HG03439 (cell line): ENCODE measurements around the gene MESP2.
A peak's percentile ranks its signal among the peaks of the same experiment; 100 is the strongest.

ENCODE experiments used
- ATAC-seq: cut with Tn5 transposase; IDR thresholded peaks from one replicate; pipeline ENCODE4 v1.9.1; 2021; ENCODE audit warnings: mild to moderate bottlenecking, moderate library complexity; ENCODE audit not compliant: unreplicated experiment

MESP2 gene

DNA sequence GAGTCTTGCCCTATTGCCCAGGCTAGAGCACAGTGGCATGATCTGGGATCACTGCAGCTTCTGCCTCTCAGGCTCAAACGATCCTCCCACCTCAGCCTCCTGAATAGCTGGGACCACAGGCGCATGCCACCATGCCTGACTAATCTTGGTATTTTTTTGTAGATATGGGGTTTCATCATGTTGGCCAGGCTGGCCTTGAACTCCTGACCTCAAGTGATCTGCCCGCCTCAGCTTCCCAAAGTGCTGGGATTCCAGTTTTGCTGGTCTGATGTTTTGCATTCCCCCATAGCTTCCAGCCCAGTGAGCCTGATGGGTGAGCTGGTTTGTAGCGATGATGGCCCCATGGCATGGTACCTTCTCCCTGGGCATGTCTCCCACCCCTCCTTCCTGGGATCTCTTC is 20.4 kb upstream of the MESP2 start:
- ATAC-seq, result no peak

DNA sequence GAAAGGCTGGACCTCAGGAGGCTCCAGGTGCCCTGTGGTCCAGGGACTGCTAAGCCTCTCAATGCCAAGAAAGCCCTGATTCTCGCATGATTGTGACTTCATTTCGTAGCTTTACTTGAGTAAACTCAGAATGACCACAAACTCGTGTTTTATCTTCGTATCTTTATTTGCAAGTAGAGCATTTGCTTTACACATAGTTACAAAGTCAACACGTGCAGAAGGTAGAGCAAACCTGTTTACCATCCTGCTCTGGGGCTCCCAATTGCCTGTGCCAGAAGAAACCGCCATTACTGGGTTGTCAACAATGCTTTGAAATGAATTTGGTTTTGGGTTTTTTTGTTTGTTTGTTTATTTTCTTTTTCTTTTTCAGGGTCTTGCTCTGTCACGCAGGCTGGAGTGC is 19.2 kb upstream of the MESP2 start:
- ATAC-seq, result no peak

DNA sequence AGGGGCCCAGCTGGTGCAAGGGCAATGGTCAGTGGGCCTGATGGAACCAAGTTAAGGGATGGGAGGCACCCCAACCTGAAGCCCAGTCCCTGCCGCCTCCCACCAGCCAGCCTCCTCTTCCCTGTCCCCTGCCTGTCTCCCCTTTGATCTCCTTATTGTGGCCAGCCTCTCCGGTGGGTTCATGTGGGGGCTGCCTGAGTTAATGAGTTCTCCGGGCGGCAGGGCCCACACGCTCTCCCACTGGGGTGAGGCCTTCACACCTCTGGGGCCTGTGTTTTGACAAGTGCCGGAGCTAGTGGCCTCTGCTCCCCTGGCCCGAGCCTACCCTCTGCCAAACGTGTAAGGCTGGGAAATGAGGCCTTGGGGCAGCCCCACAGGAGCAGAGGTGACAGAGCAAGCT is 17.8 kb upstream of the MESP2 start:
- no peak for ATAC-seq

DNA sequence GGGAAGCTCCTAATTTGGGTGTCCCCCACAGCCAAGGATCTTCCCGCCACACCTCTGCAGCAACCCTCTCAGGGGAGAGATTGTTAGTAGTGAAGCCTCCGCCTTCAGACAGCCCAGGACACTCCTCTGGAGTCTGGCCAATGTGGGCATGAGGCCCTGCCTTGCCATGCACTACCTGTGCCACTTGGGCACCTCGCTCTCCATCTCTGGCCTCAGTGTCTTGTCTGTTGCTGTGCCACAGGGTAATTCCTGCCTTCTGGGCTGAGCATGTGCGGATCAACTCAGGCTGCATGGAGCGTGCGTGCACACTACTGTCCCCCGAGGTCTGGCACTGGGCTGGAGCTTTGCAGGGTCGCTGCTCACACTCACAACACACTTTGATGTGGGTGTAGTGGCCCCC is 17.2 kb upstream of the MESP2 start:
- no peak for ATAC-seq

GRCh38 chr15:89759835-89760234 is 16.3 kb upstream of the MESP2 start:
- ATAC-seq, result no peak

DNA sequence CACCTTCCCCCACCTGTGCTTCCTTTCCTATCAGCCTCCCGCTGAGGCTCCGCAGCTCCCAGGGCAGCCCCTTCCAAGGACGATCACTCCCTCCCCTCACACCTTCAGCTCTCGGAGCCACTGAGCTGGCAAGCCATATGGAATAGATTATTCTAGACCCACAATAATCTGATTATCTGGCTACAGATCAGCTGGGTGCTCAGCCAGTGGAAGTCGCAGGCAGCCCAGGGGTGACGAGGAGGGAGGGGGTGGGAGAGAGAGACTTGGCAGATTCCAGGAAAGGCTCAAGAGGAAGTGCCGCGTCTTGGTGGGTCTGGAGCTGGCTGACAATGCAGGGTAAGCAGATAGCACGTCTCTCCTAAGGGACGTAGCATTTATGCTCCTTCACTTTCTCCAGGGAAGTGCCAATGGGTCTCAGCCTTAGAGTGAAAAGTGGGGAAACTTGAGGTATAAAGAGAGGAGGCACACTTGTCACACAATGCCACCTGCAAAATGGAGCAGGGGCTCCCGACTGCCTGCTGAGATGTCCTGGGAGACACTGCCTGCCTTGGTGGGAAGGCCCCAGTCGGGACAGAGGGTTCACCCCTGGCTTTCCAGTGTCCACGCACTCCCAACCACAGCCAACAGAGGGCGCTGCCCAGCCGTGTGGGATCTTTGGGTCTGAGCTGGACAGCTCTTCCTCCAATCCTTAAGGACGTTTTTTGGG is 15.7 kb upstream of the MESP2 start:
- ATAC-seq, result peak; percentile 50

GRCh38 chr15:89761009-89761831 is 14.9 kb upstream of the MESP2 start:
- peak; percentile 64 for ATAC-seq

- ATAC-seq, result no peak
Measured at GRCh38 chr15:89761929-89762328, 14.2 kb upstream of the MESP2 start.

GRCh38 chr15:89765694-89766093 is 10.4 kb upstream of the MESP2 start:
- ATAC-seq, result no peak

GRCh38 chr15:89766357-89767311 is 9.5 kb upstream of the MESP2 start:
- ATAC-seq, result no peak

DNA sequence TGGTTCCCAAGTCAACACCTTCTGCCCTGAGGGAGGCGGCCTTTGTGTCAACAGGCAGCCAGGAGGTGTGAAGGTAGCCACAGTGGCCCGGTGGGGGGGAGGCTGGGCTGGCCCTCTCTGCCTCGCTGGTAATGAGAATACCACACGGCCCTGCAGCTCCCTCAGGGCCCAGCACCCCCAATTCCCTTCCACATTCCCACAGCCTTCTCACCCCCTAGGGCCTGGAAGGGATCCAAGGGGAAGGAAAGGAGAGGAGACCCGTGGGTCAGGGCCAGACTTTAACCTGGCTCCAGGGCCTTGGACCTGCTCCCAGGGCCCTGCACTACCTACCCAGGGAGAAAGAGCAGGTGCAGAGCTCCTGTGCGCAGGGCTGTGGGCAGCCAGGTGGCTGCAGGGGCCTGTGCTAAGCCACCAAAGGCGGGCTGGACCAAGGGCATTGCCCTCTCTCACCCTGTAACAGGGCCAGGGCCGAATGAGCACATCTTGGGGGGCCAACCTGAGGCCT is 8.7 kb upstream of the MESP2 start:
- ATAC-seq, result no peak

DNA sequence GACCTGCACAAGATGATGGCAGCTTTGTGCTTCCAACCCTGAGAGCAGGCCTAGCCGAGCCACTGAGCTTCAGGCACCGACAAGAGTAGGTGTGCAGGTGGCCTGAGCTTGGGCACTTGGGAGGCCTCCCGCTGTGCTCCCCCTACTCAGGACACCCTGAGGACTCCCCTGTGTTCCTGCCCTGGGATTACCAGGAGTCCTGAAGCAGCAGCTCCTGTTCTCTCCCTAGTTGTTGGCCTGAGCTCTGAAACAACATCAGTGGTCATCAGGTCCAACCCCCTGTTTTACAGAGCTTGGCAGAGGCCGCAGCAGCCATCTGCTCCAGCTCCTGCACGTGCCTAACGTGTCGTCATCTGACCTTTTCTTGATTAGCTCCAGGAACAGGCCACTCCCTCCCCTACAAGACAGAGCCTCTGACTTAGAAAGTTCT is 8.0 kb upstream of the MESP2 start:
- no peak for ATAC-seq

GRCh38 chr15:89769366-89769765 is 6.8 kb upstream of the MESP2 start:
- ATAC-seq, result no peak

DNA sequence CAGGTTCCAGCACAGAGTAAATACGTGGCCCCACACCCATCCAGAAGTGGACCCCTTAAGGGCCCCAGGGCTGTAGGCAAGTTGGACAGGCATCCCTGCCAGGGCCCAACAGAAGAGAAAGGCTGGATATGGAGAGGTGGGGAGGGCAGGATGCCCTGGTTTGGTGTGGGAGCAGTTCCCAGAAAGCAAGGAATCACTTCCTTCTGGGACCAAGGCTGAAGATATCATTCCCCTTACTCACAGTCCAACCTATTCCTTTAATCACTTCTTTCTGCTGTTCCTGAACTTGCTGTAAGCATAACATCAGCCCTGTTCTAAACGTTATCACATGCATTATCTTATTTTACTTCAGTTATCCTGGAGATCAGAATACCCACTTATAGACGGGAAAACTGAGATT is 6.1 kb upstream of the MESP2 start:
- no peak for ATAC-seq

DNA sequence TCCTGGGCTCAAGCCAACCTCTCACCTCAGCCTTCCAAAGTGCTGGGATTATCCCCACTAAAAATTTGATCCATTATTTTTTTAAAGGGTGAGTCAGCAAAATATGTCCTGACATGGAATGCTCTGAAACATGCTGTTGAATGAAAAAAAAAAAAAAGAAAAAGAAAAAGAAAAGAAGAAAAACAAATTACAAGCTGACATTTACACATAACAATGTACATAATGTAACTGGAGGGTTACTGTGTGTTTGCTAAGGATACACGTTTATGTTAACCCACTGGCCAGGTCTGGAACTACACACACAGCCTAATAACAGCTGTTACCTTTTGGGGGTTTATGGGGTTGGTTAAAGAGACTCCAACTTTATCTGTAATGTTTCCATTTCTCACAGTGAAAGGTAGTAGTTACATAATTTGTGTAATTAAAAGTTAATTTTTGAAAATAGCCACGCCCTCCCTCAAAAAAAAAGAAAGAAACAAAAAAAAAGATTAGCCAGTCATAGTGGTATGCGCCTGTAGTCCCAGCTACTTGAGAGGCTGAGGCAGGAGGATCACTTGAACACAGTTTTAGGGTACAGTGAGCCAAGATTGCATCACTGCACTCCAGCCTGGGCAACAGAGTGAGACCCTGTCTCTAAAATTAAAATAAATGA is 3.1 kb upstream of the MESP2 start:
- ATAC-seq, result no peak

DNA sequence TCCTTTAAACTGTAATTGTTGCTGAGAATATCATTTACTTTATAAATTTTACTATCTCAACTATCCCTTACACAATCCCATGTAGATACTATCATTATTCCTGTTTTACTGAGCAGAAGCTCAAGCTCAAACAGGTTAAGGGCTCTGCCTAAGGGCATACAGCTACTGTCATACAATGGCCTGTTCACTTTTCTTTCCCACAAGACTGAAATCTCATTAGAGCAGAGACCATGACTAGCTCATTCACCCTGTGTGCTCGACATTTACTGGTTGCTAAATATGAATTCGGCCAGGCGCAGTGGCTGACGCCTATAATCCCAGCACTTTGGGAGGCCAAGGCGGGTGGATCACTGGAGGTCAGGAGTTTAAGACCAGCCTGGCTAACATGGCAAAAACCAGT is 1.6 kb upstream of the MESP2 start:
- ATAC-seq, result no peak

DNA sequence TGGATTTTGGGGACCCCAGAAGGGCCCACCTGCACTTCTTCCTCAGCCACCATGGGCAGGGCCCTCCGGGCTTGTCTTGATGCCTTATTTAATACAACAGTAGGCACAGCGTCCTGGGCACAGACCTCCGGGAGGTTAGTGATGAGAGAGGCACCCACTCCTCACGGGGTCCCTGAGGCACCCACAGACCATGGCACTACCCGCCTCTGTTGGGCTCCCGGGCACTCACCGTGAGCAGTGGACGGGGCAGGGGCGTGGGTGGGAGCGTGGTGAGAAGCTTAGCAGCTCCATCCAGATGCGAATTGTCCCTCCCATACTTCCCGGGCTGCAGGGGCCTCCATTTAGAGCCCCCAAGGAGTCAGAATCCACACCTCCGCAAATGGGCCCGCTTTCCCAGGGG is 317 bp upstream of the MESP2 start:
- ATAC-seq, result no peak

- no peak for ATAC-seq
Measured at GRCh38 chr15:89777073-89777751, 1.1 kb downstream of the MESP2 start.

- no peak for ATAC-seq
Measured at GRCh38 chr15:89777782-89778380, 1.7 kb downstream of the MESP2 start.

GRCh38 chr15:89778861-89779260 is 2.7 kb downstream of the MESP2 start:
- ATAC-seq, result no peak
